Mammary epithelial cell (primary cell): ENCODE data around the gene ERN1.

ENCODE experiments used
- CTCF ChIP-seq, 2 donors: IDR thresholded peaks in 1 of 2; conservative IDR thresholded peaks in 1 of 2; 2 replicates each; pipeline ENCODE4 v1.5.1; 2011 to 2012; ENCODE audit warnings: inconsistent platforms in 2 of 2, low read length in 2 of 2, mild to moderate bottlenecking in 2 of 2, control low read depth in 1 of 2, low read depth in 1 of 2; ENCODE audit not compliant: insufficient read depth in 1 of 2; ENCODE audit errors: extremely low read depth in 1 of 2
- EZH2 ChIP-seq: IDR thresholded peaks from 2 replicates; pipeline ENCODE4 v1.6.1; 2012; ENCODE audit warnings: low read length, inconsistent platforms, borderline replicate concordance

- TF ChIP-seq CTCF (conservative IDR thresholded peaks at IDR 0.05 in 1 of 2, IDR thresholded peaks at IDR 0.05 in 1 of 2; ENCODE audit: extremely low read depth in 1 of 2, insufficient read depth in 1 of 2, low read depth in 1 of 2, low read length in 2 of 2) (no peak), EZH2 (no peak)
Measured at GRCh38 chr17:64128787-64129514, 993 bp downstream of the ERN1 start.
